K562 (cell line): ENCODE results near the gene PRIM1. TPM values are rescaled to one million over a fixed set of nuclear protein-coding genes. Genes with fewer than 3 reads are reported as not detected.
A peak's percentile ranks its signal among the peaks of the same experiment; 100 is the strongest.

Source experiments
- CBX8 ChIP-seq: fragments of 200-600 bp; sonication (generic); IDR thresholded peaks from 2 replicates; pipeline ENCODE4 v1.6.1; 2012; ENCODE audit warnings: borderline replicate concordance, mixed run types, low read depth, mild to moderate bottlenecking, moderate library complexity, mixed read lengths, low read length, control low read depth, inconsistent platforms; ENCODE audit not compliant: poor library complexity, severe bottlenecking; ENCODE audit errors: extremely low read depth
- E2F3 ChIP-seq: fragments of 250-450 bp; sonication (Bioruptor Pico); IDR thresholded peaks from 2 replicates; pipeline ENCODE4 v1.4.0; 2020; ENCODE audit warnings: mild to moderate bottlenecking
- FOXA1 ChIP-seq: fragments of 450-650 bp; IDR thresholded peaks from 2 replicates; pipeline ENCODE4 v1.6.1; 2016; ENCODE audit warnings: mild to moderate bottlenecking, borderline replicate concordance
- FOXK2 ChIP-seq, 2 experiments: fragments of 450-650 bp; IDR thresholded peaks in 1 of 2; conservative IDR thresholded peaks in 1 of 2; 2 replicates each; pipeline ENCODE4 v1.6.1; 2016; ENCODE audit warnings: low read depth in 2 of 2, mild to moderate bottlenecking in 1 of 2
- HCFC1 ChIP-seq: IDR thresholded peaks from 2 replicates; pipeline ENCODE4 v1.6.1; 2012; ENCODE audit warnings: low read depth, low read length, improper control_type of control experiment
- HDAC1 ChIP-seq, 2 experiments: fragments of 450-650 bp; IDR thresholded peaks; 2 replicates each; pipeline ENCODE4 v1.6.1; 2016 to 2017; ENCODE audit warnings: inconsistent platforms in 1 of 2, mild to moderate bottlenecking in 1 of 2, moderate library complexity in 1 of 2
- KLF10 ChIP-seq: fragments of 250-450 bp; sonication (Bioruptor Pico); IDR thresholded peaks from 2 replicates; pipeline ENCODE4 v1.6.1; 2021; ENCODE audit warnings: matching md5 sums
- NUFIP1 ChIP-seq: fragments of 450-650 bp; IDR thresholded peaks from 2 replicates; pipeline ENCODE4 v1.6.1; 2018; ENCODE audit not compliant: partially characterized antibody
- PATZ1 ChIP-seq: fragments of 250-450 bp; sonication (Bioruptor Pico); IDR thresholded peaks from 2 replicates; pipeline ENCODE4 v1.5.0; 2020; ENCODE audit warnings: mild to moderate bottlenecking, borderline replicate concordance
- RBM17 ChIP-seq: fragments of 200-400 bp; formaldehyde crosslinking; IDR thresholded peaks from 2 replicates; pipeline ENCODE4 v1.6.1; 2017; ENCODE audit warnings: low read depth, mild to moderate bottlenecking, low read length, borderline replicate concordance
- THAP7 ChIP-seq: fragments of 250-450 bp; sonication (Bioruptor Pico); IDR thresholded peaks from 2 replicates; pipeline ENCODE4 v1.5.0; 2021
- ZBTB26 ChIP-seq: fragments of 450-650 bp; formaldehyde crosslinking; IDR thresholded peaks from 2 replicates; pipeline ENCODE4 v1.4.0; 2022; ENCODE audit warnings: missing genetic modification characterization
- ZFP30 ChIP-seq: fragments of 250-450 bp; sonication (Bioruptor Pico); IDR thresholded peaks from 2 replicates; pipeline ENCODE4 v1.8.0; 2022; ENCODE audit warnings: moderate library complexity, mild to moderate bottlenecking, inconsistent platforms, borderline replicate concordance
- ZNF766 ChIP-seq: fragments of 200-800 bp; sonication (Bioruptor generic); conservative IDR thresholded peaks from 2 replicates; pipeline ENCODE4 v1.6.1; 2016; ENCODE audit warnings: missing genetic modification characterization, missing compliant biosample characterization
- ZNF778 ChIP-seq: fragments of 450-650 bp; formaldehyde crosslinking; IDR thresholded peaks from 2 replicates; pipeline ENCODE4 v1.4.0; 2020; ENCODE audit warnings: mild to moderate bottlenecking, moderate library complexity
- polyA plus RNA-seq, 8 experiments: library from polyadenylated mRNA; depleted of rRNA in 4 of 8; stranded (reverse) in 5 of 8; unstranded in 3 of 8; fragments of >200 nt; fragmentation: Nextera tagmentation in 2 of 8; fragmentation: Illumina TruSeq in 1 of 8; extraction: Ambion mirVana in 2 of 8; extraction: Trizol in 1 of 8; gene quantifications; 2 replicates each; pipeline versions ENCODE4 v1.2.1 to v1.2.3, GENCODE V29; 2011 to 2014; ENCODE audit warnings: inconsistent platforms in 1 of 8, missing spikeins in 1 of 8
- total RNA-seq, 7 experiments: library from RNA; depleted of rRNA in 6 of 7; stranded (reverse); fragments of >200 nt in 6 of 7; fragmentation: Illumina TruSeq in 2 of 7; extraction: Trizol in 2 of 7; gene quantifications; 2 replicates each; pipeline versions ENCODE4 v1.2.1 to v1.2.3, GENCODE V29; 2011 to 2021; ENCODE audit warnings: low replicate concordance in 1 of 7
- TF ChIP-seq, protein P1 (sequence below): fragments of 450-650 bp; formaldehyde crosslinking; IDR thresholded peaks from 2 replicates; pipeline ENCODE4 v1.4.0; 2022; ENCODE audit warnings: missing genetic modification characterization
- TF ChIP-seq, protein P2 (sequence below): IDR thresholded peaks from 2 replicates; pipeline ENCODE4 v1.6.1; 2011; ENCODE audit warnings: borderline replicate concordance, low read depth, mild to moderate bottlenecking, moderate library complexity, low read length; ENCODE audit not compliant: insufficient read depth, poor library complexity, severe bottlenecking

Gene PRIM1
- total and polyA plus RNA-seq, 9 of the 15 experiments (the other 6 are each of a cell fraction or from before 2014, with no cell fraction given): 67.2 to 179 (median 140) TPM

DNA sequence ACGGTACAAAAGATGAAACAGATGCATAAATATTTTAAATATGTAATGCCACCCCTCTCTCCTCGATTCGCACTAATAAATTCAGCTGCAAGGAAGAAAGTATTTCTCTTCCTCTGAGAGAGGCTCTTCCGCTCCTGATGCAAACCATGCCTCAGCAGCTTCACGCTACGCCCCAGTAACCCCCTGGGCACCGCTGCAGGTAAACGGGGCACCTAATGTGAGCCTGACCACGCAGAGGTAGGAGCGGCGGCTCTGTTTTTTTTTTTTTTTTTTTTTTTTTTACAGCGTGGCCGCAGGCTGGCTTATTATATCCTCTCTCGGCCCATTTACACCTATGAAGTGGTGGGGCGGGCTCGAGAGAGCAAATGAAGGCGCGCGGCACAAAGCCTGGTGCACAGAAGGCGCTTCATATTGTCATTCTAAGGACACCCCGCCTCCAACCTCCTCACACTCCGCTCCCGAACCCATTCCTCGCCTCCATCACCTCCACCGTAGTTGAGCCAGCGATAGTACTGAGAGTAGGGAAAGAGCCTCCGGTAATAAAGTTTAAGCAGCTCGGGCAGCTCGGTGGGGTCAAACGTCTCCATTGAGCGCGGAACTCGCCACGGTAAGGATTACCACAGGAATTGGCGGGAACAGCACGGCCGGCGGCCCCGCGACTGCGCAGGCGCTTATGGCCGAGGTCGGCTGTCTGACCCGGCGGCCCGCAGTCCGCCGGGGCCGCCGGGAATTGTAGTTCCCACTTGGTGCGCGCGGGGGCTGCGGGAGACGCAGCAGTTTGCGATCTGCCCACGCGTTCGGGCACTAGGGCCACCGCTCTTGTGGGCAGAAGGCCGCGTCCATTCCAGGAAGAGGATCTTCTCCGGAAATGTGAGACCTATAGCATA lies at the start of gene PRIM1 (continued):
- TF ChIP-seq HDAC1 (IDR thresholded peaks at IDR 0.05) (peak in 1 of 2 experiments; percentile 81; a peak in 2 of 4 replicates), E2F3 (CRISPR knock-in tag) (peak; percentile 99), KLF10 (CRISPR knock-in tag) (no peak), FOXK2 (conservative IDR thresholded peaks at IDR 0.05 in 1 of 2, IDR thresholded peaks at IDR 0.05 in 1 of 2; ENCODE audit: low read depth in 2 of 2) (0 out of 4 replicates have a peak, but pooled peaks of 1 of the 2 experiments have one; percentile 25), ZBTB26 (no peak), ZNF778 (CRISPR knock-in tag) (no peak), ZNF766 (no peak), NUFIP1 (no peak), FOXA1 (no peak), CBX8 (no peak), ZFP30 (no peak), THAP7 (CRISPR knock-in tag) (no peak), HCFC1 (peak; percentile 97), RBM17 (no peak), PATZ1 (no peak)
- TF ChIP-seq, protein P1, sequence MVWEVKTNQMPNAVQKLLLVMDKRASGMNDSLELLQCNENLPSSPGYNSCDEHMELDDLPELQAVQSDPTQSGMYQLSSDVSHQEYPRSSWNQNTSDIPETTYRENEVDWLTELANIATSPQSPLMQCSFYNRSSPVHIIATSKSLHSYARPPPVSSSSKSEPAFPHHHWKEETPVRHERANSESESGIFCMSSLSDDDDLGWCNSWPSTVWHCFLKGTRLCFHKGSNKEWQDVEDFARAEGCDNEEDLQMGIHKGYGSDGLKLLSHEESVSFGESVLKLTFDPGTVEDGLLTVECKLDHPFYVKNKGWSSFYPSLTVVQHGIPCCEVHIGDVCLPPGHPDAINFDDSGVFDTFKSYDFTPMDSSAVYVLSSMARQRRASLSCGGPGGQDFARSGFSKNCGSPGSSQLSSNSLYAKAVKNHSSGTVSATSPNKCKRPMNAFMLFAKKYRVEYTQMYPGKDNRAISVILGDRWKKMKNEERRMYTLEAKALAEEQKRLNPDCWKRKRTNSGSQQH (CRISPR knock-in tag): no peak
- TF ChIP-seq, protein P2, sequence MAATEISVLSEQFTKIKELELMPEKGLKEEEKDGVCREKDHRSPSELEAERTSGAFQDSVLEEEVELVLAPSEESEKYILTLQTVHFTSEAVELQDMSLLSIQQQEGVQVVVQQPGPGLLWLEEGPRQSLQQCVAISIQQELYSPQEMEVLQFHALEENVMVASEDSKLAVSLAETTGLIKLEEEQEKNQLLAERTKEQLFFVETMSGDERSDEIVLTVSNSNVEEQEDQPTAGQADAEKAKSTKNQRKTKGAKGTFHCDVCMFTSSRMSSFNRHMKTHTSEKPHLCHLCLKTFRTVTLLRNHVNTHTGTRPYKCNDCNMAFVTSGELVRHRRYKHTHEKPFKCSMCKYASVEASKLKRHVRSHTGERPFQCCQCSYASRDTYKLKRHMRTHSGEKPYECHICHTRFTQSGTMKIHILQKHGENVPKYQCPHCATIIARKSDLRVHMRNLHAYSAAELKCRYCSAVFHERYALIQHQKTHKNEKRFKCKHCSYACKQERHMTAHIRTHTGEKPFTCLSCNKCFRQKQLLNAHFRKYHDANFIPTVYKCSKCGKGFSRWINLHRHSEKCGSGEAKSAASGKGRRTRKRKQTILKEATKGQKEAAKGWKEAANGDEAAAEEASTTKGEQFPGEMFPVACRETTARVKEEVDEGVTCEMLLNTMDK: no peak
